ENCODE data around the gene VCP. TPM values are rescaled to one million over a fixed set of nuclear protein-coding genes. Genes with fewer than 3 reads are reported as not detected.

The VCP gene
- total and polyA plus RNA-seq, 9 of the 15 experiments (the other 6 are each of a cell fraction or from before 2014, with no cell fraction given): 7.1 to 257 (median 199) TPM

GRCh38 chr9:35108946-35109575, 36.6 kb upstream of the VCP start (continued):
- TF ChIP-seq MITF (IDR thresholded peaks at IDR 0.05) (no peak), ZBTB11 (CRISPR knock-in tag; IDR thresholded peaks at IDR 0.05) (peak in 1 of 3 experiments; percentile 36; a peak in 1 of 6 replicates), USF2 (CRISPR knock-in tag; IDR thresholded peaks at IDR 0.05) (no peak), PRDM10 (IDR thresholded peaks at IDR 0.05; ENCODE audit: partially characterized antibody) (peak; percentile 41), ATF7 (IDR thresholded peaks at IDR 0.05) (peak; percentile 66), ETV5 (CRISPR knock-in tag; IDR thresholded peaks at IDR 0.05; ENCODE audit: low read depth) (0 out of 2 replicates have a peak, but pooled peaks have one; percentile 37), FOXJ2 (tag; IDR thresholded peaks at IDR 0.05) (0 out of 2 replicates have a peak, but pooled peaks have one; percentile 35), ERF (CRISPR knock-in tag; IDR thresholded peaks at IDR 0.05) (no peak), ESRRA (IDR thresholded peaks at IDR 0.05; ENCODE audit: borderline replicate concordance, low read depth) (peak; percentile 52; the same call in 1 of the 2 replicates), U2AF1 (optimal IDR thresholded peaks at IDR 0.05; ENCODE audit: low read depth, low read length) (no peak), TAL1 (IDR thresholded peaks at IDR 0.05) (peak; percentile 93)

All from K562 (cell line).